ENCODE data around the gene HELB.
"Not testable (repeated sequence)": the region's sequence is repeated elsewhere in the genome, so short reads cannot be mapped to it uniquely, and the experiment has no call there.

HELB gene

GRCh38 chr12:66303316-66303804, 1.1 kb downstream of the HELB start:
- DNase-seq (ENCODE audit: low spot score) = not testable (repeated sequence)

GRCh38 chr12:66304296-66304900, 2.1 kb downstream of the HELB start:
- no peak for DNase-seq (ENCODE audit: low spot score)

DNA sequence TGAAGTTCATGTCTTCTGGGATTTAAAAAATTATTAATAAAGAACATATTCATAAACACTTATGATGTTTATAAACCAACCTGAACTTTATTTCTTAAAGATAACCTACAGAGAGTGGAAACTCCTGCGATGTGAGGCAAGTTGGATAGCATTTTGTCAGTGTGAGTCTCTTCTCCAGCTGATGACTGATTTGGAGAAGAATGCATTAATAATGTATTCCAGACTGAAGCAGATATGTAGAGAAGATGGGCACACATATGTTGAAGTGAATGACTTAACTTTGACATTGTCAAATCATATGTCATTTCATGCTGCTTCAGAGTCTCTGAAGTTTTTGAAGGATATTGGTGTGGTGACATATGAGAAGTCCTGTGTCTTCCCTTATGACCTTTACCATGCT, 7.3 kb downstream of the HELB start:
- no peak for DNase-seq (ENCODE audit: low spot score)

DNA sequence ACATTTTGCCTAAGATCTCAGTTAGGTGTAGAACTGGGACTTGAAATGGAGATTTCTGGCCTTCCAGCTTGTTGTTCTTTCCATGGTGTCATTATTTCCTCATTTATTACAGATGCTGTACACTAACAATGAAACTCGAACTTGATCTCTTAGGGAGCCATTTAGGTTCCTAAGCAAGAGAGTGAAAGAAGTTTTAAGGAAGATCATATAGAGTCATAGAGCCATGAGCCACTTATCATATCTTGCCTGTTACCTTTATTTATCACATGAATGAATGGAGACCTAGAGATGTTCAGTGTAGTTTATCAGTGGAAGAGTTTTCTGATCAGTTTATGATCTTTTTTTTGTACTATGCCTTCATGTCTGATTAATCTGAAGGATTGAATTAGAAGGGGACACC, 9.9 kb downstream of the HELB start:
- no peak for DNase-seq (ENCODE audit: low spot score)

DNA sequence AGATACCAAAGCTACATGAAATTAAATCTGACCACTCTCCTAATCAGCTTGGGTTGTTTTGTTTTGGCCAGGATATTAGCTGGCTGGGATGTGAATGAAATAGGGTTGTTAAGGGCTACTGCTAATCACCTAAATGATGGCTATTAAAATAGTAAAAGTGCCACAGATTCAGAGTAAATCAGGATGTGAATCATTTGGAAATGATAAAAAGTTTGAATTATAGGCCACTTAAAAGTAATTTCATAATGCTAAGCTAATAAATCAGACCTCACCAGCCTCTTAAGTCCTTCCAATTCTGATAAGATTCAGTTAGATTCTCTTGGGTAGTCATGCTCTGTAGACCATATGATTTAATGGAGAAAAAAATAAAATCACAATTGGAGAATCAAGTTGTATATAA, 12.0 kb downstream of the HELB start:
- no peak for DNase-seq (ENCODE audit: low spot score)

- DNase-seq (ENCODE audit: low spot score) = no peak
These were observed 17.1 kb downstream of the HELB start for GRCh38 chr12:66319266-66319954.

DNA sequence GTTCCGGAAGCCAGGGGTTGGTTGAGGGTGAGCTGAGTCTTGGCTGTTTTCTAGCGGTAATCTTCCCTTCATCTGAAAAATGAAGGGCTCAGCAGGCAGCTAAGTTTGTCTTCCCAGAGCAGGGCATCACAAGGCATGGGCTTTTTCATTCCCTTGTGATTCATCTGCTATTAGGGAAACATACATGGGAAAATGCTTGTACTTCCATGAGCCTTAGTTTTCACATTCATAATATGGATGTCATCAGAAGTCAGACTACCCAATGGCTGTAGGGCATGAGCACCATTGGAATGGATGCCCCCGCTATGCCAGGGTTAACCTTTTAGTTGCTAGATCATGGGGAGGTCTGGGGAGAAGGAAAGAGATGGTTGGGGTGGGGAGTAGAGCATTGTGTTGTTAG, 18.7 kb downstream of the HELB start:
- DNase-seq (ENCODE audit: low spot score) = no peak

GRCh38 chr12:66321435-66321834, 19.1 kb downstream of the HELB start:
- DNase-seq (ENCODE audit: low spot score) = no peak

- no peak for DNase-seq (ENCODE audit: low spot score)
These were observed 20.7 kb downstream of the HELB start for GRCh38 chr12:66323017-66323416.

DNA sequence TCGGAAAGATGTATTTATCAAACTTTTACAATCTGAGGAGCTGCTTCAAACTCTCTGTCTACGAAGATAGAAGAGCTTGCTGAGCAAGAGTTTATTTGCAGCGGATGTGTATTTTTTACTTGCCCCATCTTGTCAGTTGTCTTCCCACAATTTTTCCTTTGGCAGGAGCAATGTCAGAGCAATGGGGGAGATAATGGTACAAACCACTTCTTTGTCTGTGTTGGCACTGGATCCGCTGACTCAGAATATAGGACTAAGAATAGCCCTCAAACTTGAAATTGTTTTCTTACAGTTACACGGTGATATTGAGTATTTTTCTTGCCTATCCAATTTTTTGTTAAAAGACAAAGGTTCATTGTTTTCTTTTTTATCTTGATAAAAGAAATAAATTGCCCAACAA, 27.6 kb downstream of the HELB start:
- DNase-seq (ENCODE audit: low spot score) = no peak

GRCh38 chr12:66331016-66331415, 28.7 kb downstream of the HELB start:
- DNase-seq (ENCODE audit: low spot score) = no peak

DNA sequence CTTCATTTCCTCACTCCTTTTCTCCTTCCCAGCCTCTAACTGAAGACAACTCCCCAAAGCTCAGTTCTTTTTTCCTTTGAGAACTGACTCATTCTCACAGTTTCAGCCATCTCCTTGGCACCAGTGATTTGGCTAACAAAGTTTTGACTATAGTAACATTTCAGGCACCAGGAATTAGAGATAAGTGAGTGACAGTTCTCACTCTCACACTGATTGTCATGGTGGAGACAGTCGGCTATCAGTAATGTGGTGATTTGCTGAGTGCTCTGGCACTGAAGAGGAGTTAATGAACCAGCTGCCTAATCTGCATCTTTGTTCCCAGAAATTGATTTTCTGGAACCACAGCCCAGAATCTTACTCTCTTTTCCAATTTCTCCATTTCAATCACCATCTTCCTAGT, 29.5 kb downstream of the HELB start:
- DNase-seq (ENCODE audit: low spot score) = no peak

DNA sequence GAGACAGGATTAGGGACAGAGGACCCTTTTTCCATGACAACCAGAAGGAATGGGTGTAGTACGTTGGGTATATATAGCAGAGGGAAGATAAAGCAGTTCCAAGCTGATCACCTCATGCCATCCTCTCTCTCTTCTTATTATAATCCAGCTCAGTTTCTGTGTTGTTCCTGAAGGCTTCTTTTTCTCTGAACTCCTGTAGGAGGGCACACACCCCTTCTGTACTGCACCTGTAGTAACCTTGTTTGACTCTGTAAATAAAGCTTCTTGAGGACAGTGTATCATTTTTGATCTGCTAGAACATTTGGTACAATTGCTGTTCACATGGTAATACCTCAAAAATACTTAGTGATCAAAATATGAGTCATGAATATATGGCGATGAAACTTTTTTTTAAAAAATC, 33.5 kb downstream of the HELB start:
- no peak for DNase-seq (ENCODE audit: low spot score)

DNA sequence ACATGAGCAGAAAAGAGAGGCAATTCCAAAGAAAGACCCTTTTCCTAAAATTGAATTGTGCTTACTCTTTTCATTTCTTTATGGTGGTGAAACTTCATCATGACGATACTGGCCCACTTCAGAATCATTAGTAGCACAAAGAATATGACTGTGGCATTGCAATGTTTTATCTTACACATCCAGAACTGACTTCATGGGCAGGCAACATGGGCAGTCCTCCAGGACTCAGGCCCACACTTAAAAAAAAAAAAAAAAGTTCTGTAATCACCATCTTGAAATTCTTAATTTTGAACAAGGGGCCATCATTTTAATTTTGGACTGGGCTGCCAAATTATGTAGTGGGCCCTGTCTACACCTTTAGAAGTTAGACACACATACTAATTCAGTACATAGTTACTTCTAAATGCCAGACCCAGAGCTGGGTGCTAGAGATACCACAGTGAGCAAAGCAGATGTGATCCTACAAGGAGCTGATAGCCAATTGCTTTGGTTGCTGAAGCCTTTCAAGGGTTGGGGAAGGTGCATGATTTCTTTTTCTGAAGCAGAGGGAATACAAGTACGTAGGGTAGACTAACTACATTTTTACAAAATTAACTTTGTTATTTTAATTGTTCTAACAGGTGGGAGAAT, 35.2 kb downstream of the HELB start:
- no peak for DNase-seq (ENCODE audit: low spot score)

DNA sequence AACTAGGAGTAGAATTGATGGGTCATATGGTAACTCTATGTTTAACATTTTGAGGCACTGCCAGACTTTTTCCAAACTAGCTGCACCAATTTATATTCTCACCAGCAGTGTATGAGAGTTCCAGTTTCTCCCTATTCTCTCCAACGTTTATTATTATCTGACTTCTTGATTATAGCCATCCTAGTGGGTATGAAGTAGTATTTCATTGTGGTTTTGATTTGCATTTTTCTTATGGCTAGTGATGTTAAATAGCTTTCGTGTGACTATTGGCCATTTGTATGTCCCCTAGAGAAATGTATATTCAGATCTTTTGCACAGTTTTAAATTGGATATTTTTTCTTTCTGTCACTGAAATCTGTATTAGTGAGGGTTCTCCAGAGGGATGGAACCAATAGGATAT, 37.8 kb downstream of the HELB start:
- DNase-seq (ENCODE audit: low spot score) = no peak

DNA sequence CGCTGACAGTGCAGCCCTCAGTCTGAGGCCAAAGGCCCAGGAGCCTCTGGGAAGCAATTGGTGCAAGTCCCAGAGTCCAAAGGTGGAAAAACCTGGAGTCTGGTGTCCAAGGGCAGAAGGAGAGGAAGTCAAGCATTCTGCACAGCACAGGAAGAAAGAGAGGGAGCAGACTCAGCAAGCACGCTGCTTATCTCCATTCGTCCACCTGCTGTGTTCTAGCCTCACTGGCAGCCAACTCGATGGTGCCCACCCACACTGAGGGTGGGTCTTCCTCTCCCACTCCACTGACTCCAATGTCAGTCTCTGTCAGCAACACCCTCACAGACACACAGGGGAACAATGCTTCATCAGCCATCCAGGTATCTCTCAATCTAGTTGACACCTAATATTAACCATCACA, 38.8 kb downstream of the HELB start:
- no peak for DNase-seq (ENCODE audit: low spot score)

- no peak for DNase-seq (ENCODE audit: low spot score)
These were observed 42.9 kb downstream of the HELB start for GRCh38 chr12:66345212-66345611.

DNA sequence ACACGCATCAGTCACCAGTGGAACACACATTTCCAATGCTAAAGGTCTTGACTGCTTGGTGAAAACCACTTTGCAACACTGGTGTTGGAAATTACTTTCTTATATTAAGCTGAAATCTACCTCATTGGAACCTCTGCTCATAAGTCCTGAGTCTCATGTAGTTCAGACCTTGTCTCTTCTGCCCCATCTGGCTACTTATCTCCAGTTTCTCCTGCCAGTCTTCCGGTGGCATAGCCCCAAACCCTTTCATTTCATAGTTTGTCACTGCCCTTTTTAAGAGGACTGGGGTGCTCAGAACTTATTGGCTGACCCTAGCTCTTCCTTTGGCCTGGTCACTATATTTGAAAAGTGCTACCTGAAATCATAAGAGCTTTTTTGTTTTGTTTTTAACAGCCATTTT, 43.7 kb downstream of the HELB start:
- no peak for DNase-seq (ENCODE audit: low spot score)

- DNase-seq (ENCODE audit: low spot score) = no peak
These were observed 49.0 kb downstream of the HELB start for GRCh38 chr12:66351301-66351700.

DNA sequence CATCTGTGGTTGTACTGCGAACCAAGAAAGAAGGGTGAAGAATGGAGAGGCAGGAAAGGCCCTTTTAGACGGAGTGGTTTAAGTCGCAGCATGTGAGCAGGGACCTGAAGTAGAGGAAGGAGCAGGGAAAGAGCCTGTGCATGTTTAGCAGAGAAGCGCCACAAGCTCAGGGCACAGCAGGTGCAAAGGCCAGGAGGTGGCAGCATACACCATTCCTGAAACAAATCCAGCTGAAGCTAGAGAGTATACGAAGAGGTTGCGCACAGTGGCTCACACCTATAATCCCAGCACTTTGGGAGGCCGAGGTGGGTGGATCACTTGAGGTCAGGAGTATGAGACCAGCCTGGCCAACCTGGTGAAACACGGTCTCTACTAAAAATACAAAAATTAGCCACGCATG, 49.9 kb downstream of the HELB start:
- DNase-seq (ENCODE audit: low spot score) = peak; percentile 26

DNA sequence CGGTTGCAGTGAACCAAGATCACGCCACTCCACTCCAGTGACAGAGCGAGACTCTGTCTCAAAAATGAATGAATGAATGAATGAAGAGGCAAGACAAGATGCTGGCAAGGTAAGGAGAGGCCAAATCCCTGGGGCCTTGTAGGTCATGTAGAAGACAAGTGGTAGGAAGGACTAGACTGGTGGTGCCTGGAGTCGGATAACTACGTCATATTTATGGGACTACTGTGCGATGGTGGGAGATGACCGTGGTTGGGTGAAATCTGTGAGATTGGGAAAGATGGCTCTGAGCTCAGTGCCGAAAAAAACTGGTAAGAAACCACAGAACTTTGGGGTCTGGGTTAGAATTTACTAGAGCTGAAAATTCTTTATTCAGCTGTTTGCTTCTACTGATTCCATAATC, 50.6 kb downstream of the HELB start:
- no peak for DNase-seq (ENCODE audit: low spot score)

GRCh38 chr12:66354291-66354690, 52.0 kb downstream of the HELB start:
- no peak for DNase-seq (ENCODE audit: low spot score)

GRCh38 chr12:66359300-66359699, 57.0 kb downstream of the HELB start:
- DNase-seq (ENCODE audit: low spot score) = no peak

- DNase-seq (ENCODE audit: low spot score) = no peak
These were observed 59.4 kb downstream of the HELB start for GRCh38 chr12:66361703-66362102.

All from AG20443 (cell line).